BE2C (cell line): ENCODE measurements around the gene C3.

Experiments used
- DNase-seq: peaks from one replicate; pipeline ENCODE4 v3.0.0-alpha.2; 2020
- H3K27me3 ChIP-seq: fragments of 250-450 bp; sonication (Bioruptor Pico); 2 replicates; pipeline ENCODE4 v1.5.1; 2020; ENCODE audit warnings: mild to moderate bottlenecking
- H3K36me3 ChIP-seq: fragments of 250-450 bp; sonication (Bioruptor Pico); 2 replicates; pipeline ENCODE4 v1.5.1; 2020; ENCODE audit warnings: mild to moderate bottlenecking
- H3K4me1 ChIP-seq: fragments of 250-450 bp; sonication (Bioruptor Pico); 2 replicates; pipeline ENCODE4 v1.5.1; 2020
- H3K4me3 ChIP-seq: 2 replicates; pipeline ENCODE4 v1.5.1; 2011; ENCODE audit warnings: low read depth, low read length
- H3K9me3 ChIP-seq: fragments of 250-450 bp; sonication (Bioruptor Pico); 2 replicates; pipeline ENCODE4 v1.5.1; 2020
- TF ChIP-seq, protein P1 (sequence below): IDR thresholded peaks from 2 replicates; pipeline ENCODE4 v1.5.1; 2012; ENCODE audit warnings: mild to moderate bottlenecking, low read depth, low read length

Gene C3

DNA sequence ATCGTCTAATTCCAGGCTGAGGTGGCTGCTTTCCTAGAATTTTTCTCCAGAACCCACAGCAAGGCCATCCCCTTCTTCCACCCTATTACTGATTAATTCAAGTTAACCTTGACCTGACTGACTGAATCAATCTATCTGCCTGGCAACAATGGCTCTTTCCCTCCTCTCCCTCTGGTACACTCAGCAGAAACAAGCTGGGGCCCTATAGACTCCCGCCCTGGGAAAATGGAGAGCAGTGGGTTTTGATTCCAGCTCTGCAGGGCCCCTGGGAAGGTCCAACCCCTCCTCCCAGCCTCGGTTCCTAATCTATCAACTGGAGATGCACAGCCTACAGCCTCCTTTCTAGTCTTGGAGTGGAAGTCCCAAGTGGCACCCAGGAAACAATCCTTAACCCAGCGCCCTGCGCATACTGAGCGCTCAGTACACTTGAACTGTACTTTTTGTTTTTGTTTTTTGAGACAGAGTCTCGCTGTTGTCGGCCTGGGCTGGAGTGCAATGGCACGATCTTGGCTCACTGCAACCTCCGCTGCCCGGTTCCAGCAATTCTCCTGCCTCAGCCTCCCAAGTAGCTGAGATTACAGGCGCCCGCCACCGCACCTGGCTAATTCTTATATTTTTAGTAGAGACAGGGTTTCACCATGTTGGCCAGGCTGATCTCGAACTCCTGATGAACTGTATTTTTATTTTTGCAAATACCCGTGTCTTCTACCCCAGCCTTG, 5.2 kb upstream of the C3 start:
- no peak for DNase-seq
- H3K9me3 ChIP-seq: no peaks in the 10 kb centered on the region; the same call in 1 of the 2 replicates
- TF ChIP-seq, protein P1, sequence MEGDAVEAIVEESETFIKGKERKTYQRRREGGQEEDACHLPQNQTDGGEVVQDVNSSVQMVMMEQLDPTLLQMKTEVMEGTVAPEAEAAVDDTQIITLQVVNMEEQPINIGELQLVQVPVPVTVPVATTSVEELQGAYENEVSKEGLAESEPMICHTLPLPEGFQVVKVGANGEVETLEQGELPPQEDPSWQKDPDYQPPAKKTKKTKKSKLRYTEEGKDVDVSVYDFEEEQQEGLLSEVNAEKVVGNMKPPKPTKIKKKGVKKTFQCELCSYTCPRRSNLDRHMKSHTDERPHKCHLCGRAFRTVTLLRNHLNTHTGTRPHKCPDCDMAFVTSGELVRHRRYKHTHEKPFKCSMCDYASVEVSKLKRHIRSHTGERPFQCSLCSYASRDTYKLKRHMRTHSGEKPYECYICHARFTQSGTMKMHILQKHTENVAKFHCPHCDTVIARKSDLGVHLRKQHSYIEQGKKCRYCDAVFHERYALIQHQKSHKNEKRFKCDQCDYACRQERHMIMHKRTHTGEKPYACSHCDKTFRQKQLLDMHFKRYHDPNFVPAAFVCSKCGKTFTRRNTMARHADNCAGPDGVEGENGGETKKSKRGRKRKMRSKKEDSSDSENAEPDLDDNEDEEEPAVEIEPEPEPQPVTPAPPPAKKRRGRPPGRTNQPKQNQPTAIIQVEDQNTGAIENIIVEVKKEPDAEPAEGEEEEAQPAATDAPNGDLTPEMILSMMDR: no peak
- H3K4me3 ChIP-seq: no peak overlapping the region
- H3K4me1 ChIP-seq: no peaks in the 10 kb centered on the region
- no peaks in the 10 kb centered on the region for H3K36me3 ChIP-seq
- H3K27me3 ChIP-seq: no peaks in the 10 kb centered on the region

DNA sequence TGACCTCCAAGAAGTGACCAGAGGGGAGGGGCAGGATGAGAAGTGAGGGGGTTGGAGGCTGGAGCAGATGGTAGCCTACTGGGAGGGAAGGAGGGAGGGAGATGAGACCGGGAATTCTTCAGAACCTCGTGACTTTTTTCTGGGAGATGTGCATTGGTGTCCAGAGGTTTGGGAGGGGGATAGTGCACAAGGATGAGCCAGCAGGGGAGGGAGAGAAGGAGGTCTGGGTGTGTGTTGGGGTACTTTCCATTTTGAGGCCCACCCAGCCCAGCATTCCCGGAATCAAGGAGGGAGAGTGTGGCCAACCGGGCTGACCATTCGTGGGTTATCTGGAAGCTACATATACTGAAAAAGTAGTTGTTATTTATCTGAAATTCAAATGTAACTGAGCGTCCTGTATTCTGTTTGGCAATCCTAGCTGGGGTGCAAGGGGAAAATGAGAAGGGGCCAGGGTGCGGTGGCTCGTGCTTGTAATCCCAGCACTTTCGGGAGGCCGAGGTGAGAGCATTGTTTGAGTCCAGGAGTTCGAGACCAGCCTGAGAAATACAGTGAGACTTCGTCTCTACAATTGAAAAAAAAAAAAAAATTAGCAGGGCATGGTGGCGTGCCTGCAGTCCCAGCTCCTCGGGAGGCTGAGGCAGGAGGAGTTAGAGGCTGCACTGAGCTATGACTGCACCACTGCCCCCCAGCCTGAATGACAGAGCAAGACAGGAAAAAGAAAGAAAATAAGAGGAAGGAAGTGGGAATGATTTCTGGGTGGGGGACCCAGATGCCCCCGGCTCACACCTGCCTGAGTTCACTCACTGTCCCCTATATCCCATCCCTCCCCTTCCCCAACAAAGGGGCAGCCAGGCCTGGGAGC, 4.4 kb upstream of the C3 start:
- Histone ChIP-seq H3K9me3 (no peaks in the 10 kb centered on the region; the same call in 1 of the 2 replicates), H3K27me3 (no peaks in the 10 kb centered on the region), H3K4me1 (no peaks in the 10 kb centered on the region), H3K36me3 (no peaks in the 10 kb centered on the region), H3K4me3 (no peak overlapping the region)
- DNase-seq: no peak
- TF ChIP-seq, protein P1: no peak

DNA sequence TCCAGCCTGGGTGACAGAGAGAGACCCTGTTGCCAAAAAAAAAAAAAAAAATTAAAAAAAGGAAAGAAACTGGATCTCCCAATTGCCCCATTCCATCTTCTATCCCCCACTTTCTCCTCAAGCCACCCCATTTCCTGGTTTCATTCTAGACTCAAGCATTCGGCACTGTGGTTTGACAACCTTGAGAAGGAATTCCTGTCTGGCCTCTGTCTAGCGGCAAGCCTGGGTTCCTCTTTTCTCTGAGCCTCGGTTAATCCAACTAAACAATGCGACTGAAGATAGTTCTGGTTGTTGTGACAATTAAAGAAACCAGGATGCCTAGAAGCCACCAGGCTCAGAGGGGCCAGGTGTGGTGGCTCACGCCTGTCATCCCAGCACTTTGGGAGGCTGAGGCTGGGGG, 3.3 kb upstream of the C3 start:
- no peaks in the 10 kb centered on the region; the same call in 1 of the 2 replicates for H3K9me3 ChIP-seq
- H3K36me3 ChIP-seq: no peaks in the 10 kb centered on the region
- no peaks in the 10 kb centered on the region for H3K4me1 ChIP-seq
- TF ChIP-seq, protein P1: no peak
- H3K27me3 ChIP-seq: no peaks in the 10 kb centered on the region
- H3K4me3 ChIP-seq: no peak overlapping the region
- no peak for DNase-seq

DNA sequence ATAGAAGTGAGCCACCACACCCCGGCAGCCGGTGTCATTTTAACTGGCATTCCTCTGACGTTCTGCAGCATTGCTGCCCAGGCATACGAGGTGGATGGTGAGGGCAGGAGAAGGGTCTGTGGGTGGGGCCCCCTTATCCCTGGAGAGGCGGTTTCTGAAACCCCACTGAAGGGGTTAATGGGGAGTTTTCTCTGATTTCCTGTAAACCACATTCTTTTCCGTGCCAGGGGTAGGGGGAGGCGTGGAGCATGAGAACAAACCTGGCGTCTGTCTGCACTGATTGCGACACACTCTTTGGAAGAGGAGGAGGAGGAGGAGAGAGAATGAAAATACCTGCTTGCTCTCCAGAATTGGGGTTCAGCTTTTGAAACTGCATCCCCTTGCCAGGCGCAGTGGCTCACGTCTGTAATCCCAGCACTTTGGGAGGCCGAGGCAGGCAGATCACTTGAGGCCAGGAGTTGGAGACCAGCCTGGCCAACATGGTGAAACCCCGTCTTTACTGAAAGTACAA, 2.7 kb upstream of the C3 start:
- no peak for DNase-seq
- TF ChIP-seq, protein P1: no peak
- H3K27me3 ChIP-seq: no peaks in the 10 kb centered on the region
- H3K4me3 ChIP-seq: no peak overlapping the region
- H3K36me3 ChIP-seq: no peaks in the 10 kb centered on the region
- no peaks in the 10 kb centered on the region for H3K4me1 ChIP-seq
- no peaks in the 10 kb centered on the region; the same call in 1 of the 2 replicates for H3K9me3 ChIP-seq

DNA sequence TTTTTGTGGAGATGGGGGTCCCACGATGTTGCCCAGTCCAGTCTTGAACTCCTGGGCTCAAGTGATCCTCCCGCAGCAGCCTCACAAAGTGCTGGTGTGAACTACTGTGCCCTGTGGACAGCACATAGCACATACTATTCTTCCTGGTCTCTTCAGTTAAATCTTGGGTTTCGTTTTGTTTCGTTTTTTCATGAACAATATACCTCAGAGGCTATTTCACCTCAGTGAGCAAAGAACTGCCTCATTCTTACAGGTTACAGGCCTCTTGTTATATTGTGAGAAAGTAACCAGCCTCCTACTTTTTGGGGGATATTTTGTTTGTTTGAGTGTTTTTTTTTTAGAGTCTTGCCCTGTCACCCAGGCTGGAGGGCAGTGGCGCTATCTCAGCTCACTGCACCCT, 1.3 kb upstream of the C3 start:
- TF ChIP-seq, protein P1: no peak
- no peaks in the 10 kb centered on the region; the same call in 1 of the 2 replicates for H3K9me3 ChIP-seq
- no peaks in the 10 kb centered on the region for H3K4me1 ChIP-seq

More for the DNA sequence above, 1.3 kb upstream of the C3 start:
- Histone ChIP-seq H3K36me3 (no peaks in the 10 kb centered on the region), H3K27me3 (no peaks in the 10 kb centered on the region), H3K4me3 (no peak overlapping the region)
- no peak for DNase-seq
